ENCODE data around the gene JMJD8. TPM values are rescaled to one million over a fixed set of nuclear protein-coding genes. Genes with fewer than 3 reads are reported as not detected.

The JMJD8 gene
- polyA plus RNA-seq, 1 donor = 35.1 TPM

DNA sequence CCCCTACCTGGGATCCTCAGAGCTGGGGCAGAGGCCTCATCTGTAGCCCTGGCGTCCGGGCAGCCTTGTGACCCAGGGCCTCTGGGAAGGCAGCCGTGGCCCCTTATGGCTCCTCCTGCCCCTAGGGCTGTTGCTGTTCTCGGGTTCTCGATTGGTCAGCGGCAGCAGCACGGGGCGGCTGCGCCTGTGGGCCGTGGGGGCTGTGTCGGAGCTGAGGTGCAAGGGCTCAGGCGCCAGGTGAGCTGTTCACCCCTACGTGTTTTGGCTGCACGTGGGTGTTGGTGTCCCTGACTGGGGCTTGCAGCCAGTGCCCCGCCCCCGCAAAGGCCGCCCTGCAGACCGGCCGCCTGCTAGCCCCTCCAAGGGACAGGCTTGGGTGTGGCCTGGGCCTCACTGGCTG, 22.0 kb downstream of the JMJD8 start:
- DNase-seq (ENCODE audit: low read depth) = no peak

DNA sequence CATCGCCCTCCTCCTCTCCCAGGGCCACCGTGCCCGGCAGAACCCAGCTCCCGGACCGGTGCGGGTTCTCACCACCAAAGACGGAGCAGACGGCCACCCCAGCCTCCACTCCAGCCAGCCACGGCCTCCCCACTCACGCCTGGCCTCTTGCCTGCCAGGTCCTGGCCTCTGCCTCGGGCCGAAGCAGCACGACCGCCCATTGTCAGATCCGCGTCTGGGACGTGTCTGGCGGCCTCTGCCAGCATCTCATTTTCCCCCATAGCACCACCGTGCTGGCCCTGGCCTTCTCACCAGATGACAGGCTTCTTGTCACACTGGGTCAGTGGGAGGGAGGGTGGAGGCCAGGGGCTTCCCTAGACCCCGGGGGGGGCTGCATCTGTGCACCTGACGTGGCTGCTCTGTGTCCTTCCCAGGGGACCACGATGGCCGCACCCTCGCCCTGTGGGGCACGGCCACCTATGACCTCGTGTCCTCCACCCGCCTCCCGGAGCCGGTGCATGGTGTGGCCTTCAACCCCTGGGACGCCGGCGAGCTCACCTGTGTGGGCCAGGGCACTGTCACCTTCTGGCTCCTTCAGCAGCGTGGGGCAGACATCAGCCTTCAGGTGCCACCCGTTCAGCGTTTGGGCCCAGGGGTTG, 22.8 kb downstream of the JMJD8 start:
- no peak for DNase-seq (ENCODE audit: low read depth)

DNA sequence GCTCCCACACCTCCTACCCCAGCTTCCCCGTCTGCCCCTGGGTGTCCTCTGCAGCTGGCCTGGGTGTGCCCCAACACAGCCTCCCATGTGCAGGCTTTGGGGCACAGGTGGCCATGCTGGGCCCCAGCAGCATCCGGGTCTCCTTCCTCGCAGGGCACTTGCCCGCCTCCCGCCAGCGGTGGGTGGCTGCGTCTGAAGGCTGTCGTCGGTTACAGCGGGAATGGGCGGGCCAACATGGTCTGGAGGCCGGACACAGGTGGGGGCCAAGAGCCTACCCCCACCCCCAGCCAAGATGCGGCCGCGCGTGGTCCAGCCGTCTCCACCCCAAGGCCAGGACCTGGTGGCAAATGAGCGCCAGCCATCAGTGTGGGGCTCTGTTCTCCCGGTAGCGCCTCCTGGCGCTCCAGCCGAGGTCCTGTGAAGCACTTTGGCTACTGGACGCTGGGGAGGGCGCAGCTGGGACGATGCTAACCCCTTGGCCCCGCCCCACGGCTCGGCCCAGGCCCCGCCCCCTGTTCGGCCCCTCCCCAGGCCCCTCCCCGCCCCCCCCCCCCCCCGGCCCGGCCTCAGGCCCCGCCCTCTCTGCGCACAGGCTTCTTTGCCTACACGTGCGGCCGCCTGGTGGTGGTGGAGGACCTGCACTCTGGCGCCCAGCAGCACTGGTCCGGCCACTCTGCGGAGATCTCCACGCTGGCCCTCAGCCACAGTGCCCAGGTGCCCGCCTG, 23.5 kb downstream of the JMJD8 start:
- DNase-seq (ENCODE audit: low read depth) = peak; percentile 36

DNA sequence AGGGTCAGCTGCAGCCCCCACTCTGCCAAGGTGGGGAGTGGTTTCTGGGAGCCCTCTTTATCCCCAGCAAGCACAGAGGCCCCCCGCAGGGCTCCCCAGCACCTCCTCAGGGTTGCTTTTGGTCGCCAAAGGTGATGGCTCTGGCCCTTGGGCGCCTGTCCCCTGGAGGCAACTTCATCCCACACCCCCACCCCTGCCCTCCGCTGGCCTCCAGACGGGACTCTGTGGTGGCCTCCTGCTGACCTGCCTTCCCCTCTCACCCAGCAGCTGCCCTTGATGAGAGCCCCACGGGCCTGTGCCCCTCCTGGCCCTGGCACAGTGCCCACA, 24.0 kb downstream of the JMJD8 start:
- DNase-seq (ENCODE audit: low read depth) = no peak

DNA sequence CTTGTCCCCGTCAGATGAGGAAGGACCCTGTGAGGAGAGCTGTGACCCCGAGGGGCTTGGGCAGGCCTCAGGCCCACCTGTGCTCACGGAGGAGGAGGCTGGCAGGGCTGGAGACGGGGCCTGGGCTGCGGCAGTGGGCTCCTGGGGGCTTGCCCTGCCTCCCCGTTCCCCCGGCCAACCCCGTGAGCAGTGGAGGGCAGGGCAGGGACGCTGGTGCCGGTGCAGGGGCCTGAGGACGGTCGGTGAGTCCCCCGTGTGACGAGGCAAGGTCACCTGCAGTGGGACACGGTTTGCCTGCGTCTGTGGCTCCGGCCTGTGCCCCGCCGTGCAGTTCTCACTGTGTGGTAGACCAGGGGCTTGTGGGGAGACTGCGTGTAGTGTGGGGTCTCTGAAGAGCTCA, 24.5 kb downstream of the JMJD8 start:
- no peak for DNase-seq (ENCODE audit: low read depth)

DNA sequence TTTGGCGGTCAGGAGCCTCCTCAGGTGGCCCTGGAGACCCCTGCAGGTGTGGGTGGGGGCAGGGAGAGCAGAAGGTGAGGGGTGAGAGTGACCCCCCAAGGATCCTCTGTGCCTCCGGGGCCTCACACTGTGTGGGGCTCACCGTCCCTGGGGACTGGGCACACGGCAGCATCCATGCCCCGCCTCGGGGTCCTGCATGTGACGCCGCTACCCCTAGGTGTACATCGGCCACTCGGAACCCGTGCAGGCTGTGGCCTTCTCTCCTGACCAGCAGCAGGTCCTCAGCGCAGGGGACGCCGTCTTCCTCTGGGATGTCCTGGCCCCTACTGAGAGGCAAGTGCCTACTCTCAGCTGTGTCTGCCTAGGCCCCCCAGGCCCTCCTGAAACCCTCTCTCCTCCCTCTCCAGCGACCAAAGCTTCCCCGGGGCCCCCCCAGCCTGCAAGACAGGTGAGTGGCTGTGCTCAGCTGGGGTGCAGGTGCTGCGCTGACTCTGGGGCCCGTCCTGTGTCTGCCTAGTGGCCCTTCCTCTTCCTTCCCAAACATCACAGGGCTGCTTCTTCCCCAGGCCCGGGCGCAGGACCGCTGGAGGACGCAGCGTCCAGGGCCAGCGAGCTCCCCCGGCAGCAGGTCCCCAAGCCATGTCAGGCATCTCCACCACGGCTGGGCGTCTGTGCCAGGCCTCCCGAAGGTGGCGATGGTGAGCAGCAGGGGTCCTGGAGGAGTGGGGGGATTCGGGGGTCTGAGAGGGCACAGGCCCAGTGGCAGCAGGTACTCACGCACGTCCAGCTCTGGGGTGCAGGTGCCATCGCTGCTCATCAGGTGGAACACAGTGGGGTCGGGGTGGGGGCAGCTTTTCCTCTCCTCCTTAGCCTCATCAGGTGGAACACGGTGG, 25.2 kb downstream of the JMJD8 start:
- no peak for DNase-seq (ENCODE audit: low read depth)

DNA sequence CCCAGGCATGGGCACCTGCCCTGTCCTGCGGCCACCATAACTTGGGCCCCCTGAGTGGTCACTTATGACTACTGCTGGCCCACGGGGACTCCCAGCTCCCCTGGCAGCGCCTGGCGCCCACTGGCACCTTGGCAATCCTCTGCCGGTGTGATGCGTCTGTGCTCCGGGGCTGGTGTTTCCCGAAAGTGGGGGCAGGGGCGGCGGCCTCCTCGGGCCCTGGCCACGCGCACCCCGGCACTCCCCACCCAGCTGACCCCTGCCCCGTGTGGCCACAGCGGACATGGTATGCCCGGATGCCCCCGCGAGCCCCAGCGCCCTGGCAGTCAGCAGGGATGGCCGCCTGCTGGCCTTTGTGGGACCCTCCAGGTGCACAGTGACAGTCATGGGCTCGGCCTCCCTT, 26.6 kb downstream of the JMJD8 start:
- no peak for DNase-seq (ENCODE audit: low read depth)

DNA sequence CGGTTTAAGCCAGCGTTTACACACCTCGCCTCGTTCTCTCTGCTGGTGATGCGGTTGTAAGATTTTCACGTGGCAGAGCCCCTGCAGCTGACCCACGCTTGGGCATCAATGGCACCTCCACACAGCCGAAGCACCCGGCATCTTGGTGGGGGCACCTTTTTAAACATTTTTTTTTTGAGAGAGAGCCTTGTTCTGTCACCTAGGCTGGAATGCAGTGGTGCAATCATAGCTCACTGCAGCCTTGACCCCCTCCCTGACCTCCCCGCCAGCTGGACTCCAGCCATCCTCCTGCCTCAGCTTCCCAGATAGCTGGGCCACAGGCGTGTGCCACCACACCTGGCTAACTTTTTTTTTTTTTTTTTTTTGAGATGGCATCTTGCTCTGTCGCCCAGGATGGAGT, 30.1 kb downstream of the JMJD8 start:
- DNase-seq (ENCODE audit: low read depth) = no peak

DNA sequence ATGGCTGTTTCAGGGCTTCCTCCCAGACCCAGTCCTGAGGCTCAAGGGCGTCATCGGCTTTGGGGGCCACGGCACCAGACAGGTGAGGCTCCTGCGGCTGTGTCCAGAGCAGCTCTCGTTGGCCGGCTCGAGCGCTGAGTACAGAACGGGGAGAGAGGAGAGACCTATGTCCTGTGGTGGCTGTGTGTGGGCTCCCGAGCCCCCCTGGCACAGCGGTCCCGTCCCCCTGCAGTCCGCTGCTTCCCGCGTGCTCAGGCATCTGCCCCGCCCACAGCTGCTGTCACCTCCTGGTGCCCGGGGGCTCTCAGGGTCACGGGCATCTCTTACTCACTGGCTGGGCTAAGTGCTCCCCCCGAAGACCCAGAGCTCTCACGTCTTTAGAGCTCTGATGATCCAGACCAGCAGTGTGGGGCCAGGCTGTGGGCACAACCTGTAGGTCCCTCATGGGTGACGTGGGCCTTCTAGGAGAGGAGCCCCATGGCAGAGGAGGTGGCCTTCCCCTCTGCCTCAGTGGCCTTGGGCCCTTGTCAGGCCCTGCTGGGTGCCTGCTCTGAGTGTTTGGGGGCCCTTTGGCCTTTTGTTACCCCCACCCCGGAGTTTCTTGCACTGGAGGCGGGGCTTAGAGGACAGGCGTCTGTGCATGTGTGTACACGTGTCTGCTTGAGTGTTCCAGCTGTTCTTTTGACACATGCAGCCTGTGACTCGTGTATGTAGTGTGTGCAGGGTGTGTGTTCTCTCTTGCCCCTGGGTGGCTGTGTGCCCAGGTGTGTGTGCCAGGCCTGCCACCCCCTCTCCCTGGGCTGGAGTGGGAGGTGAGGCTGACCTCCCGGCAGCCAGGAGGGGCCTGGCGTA, 31.5 kb downstream of the JMJD8 start:
- DNase-seq (ENCODE audit: low read depth) = no peak

DNA sequence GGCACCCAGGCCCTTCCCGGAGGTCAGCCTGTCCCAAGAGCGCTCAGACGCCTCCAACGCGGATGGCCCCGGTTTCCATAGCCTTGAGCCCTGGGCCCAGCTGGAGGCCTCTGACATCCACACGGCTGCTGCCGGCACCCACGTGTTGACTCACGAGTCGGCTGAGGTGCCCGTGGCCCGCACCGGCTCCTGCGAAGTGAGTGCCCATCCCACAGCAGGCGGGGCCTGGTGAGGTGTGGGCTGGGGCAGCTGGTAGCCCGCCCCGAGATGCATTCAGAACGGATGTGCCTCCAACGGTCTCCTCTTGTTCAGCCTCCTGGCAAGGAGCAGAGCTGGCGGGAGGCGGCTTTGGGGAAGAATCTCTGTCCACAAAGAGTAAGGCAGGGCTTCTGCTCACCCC, 32.3 kb downstream of the JMJD8 start:
- DNase-seq (ENCODE audit: low read depth) = no peak

DNA sequence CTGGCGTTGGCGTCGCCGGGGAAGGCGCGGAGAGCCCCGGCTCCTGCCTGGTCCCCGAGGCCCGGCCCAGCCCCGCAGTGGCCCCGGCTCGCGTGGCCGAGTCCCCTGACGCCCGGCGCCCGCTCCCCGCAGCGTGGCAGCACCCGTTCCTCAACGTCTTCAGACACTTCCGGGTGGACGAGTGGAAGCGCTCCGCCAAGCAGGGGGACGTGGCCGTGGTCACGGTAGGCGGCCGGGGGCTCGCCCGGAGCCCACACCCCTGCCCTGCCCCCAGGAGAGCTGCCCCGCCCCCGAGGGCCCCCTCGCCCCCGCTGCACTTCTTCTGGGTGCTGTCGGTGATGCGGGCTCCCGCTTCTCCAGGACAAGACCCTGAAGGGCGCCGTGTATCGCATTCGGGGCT, 34.5 kb downstream of the JMJD8 start:
- no peak for DNase-seq (ENCODE audit: low read depth)

DNA sequence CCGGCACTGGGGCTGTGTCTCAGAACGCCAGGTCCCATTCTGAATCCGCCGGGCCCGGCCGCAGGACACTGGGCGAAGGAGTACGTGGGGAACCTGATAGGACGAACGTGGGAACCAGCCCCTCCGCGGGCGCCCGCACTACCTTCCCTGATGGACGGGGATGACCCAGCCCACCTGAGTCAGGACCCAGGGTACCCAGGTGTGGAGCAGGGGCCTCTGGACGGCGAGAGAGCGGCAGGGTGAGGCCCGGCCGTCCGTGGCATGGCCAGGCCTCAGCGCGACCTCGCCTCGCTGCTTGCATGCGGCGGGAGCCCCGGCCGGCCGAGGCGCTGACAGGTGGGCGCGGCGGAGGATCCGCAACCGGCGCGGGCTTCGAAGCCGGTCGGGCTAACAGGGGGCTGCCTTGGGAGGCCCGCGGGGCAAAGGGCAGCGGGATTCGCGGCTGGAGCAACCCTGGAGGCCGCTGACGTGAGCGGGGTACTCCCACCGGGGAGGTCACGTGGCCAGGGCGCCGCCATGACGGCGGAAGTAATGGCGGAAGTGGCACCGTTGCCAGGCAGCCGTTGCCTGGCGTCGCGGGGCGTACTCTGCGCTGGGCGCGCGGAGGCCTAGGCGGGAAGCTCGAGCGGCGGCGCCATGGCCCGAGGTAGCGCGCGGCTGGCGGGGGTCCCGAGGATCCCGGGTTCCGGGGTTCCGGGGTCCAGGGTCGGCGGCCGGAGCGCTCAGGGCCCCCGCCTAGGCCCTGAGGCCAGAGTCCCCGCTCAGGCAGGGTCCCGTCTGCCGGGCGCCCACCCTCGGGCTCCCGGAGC, 35.1 kb downstream of the JMJD8 start, which contains the start of gene WDR90:
Gene WDR90 (plus strand): TSS at position 585 of the 809 bp plus-strand sequence. CDS start 52 bp downstream, at position 637.
- peak; percentile 78 for DNase-seq (ENCODE audit: low read depth)

DNA sequence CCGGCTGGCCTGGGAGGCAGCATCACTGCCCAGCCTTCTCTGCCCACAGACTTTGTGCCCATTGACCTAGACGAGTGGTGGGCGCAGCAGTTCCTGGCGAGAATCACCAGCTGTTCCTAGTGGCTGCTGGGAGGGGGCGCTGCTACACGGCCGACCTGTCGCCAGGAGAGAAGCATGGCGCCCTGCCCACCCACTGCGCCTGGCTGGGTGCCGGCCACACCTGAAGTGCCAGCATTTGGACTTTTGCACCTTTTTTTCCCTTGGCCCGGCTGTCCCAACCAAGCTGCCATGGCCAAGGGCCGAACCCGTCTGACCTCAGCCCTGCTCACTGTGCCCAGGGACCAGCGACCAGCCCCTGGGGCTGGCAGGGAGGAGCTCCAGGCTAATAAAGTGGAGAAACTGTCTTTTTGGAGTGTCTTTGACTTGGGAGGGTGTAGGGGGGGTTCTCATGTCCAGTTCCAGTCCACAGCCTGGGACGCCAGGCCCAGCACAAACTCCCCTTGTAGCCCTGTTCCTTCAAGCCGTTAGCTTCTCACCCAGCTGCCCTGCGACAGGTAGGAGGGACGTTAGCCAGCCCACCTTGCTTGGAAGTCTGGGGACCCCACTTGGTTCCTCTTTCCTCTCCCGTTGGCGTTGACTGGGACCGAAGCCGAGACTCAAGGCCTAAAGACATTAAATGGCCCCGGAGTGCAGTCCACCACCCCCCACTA, 35.9 kb downstream of the JMJD8 start:
- no peak for DNase-seq (ENCODE audit: low read depth)

DNA sequence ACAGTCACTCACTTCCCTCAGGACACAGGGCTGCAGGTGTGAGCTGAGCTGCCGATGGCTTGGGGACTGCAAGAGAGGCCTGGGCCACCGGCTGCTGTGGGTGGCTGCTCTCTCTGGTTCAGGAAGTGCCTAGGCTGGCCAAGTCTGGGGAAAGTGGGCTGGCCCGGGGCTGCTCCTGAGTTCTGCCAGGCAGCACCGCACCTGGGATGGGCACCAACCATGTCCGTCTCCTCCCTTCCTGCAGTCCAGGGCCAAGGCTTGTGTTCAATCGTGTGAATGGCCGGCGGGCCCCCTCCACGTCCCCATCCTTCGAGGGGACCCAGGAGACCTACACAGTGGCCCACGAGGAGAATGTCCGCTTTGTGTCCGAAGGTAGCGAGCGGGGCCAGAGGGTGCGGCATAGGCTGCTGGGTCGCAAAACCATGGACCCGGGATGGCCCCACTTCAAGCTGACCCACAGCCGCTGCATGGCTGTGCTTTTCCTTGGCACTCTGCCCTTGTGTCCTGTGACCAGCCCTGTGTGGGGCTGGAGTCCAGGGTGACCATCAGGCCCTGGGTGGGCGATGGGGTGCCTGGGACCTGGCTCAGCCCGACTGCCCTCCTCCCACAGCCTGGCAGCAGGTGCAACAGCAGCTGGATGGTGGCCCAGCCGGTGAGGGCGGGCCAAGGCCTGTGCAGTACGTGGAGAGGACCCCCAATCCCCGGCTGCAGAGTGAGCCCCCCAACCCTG, 36.8 kb downstream of the JMJD8 start:
- DNase-seq (ENCODE audit: low read depth) = no peak

DNA sequence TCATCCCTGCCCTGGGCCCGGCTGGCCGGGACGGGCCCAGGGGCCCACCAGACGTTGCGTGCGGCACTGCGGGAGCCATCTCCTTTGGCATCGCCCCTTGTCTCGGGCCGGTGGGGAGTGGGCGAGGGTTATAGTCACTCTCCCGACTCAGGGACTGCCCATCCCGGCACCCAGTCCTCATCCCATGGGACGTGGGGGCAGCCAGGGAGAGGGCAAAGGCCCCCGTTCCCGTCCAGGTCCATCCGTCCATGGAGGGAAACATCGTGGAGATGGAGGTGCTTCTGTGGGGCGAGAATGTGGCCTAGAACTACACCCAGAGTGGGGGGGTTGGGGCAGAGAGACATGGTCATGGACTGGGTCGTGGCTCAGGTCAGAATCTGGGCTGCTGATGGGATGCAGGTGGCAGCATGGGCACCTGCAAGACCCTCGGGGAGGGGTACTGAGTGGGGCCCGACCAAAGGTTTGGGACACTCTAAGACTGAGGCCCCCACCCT, 37.4 kb downstream of the JMJD8 start:
- DNase-seq (ENCODE audit: low read depth) = no peak

DNA sequence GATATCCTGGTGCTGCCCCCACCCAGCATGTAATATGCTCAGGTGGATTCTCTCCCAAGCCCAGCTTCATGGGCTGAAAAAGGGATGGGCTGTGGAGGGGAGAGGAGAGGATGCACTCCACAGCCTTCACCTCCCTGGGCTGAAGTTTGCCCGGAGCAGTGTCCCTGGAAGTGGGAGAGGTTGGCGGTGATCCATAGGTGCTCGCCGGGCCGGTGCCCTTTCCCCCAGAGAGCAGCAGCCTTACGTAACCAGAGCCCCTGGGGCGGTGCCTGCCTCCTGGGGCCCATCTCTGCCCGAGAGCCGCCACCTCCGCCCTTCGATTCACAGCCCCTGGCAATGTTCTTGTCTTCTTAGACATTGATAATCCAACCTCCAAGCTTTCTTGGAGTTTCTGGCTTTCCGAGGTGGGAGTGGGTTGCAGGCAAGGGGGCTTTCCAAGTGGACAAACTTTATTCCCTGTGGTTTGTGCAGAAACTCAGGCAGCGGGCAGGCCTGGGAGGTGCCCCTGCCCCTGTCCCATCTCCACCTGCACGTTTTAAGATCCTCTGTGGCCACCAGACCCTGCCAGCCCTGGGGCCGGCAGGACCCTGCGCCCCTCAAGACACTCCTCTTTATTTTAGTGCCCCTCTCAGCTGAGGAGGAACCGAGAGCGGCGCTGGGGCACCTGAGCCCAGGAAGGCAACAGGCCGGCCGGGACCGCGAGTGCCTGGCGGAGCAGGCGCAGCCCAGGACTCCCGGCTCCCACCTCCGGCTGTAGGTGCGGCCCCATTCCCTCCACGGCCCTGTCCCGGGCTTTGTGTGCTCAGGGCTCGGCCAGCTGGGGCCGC, 38.1 kb downstream of the JMJD8 start:
- no peak for DNase-seq (ENCODE audit: low read depth)

DNA sequence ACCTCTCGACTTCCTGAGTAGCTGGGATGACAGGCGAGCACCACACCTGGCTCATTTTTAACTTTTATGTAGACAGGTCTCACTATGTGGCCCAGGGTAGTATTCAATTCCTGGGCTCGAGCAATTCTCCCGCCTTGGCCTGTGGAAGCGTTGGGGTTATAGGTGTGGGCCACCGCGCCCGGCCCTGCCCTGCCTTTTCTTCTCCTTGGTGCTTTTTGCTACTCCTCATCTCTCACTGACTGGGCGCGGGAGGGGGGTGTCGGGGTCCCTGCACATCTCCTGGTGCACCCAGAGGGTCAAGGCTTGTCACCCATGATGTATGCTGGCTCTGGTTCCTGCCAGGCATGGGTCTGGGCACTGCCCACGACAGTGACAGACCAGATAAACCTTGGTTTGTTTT, 39.6 kb downstream of the JMJD8 start:
- no peak for DNase-seq (ENCODE audit: low read depth)

DNA sequence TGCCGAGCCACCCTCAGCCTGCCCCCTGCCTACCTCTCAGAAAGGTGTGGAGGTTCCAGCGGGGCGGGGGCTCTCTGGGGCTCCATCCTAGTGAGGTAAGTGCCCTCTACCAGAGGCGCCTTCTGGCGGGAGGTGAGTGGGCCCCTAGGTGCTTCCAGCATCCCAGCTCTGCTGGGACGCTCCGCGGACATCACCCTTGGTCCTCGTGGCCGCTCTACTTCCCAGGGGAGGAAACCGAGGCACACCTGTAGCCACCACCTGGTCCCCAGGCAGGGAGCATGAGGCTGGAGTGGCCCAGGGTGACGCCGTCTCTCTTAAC, 41.1 kb downstream of the JMJD8 start:
- no peak for DNase-seq (ENCODE audit: low read depth)

Data from forelimb muscle (tissue), 1 donor.